ENCODE measurements around the gene LMF1. TPM values are rescaled to one million over a fixed set of nuclear protein-coding genes. Genes with fewer than 3 reads are reported as not detected.

LMF1 gene
- total RNA-seq, 4 donors from 2014 or later = 21.8 to 47.9 (median 36.0) TPM

- no peak for DNase-seq
- H3K9me3 ChIP-seq = peaks cover 0 to 7% of the 10 kb centered on the region in 2 donors
- no peaks in the 10 kb centered on the region for H3K36me3 ChIP-seq
- H3K4me1 ChIP-seq = no peaks in the 10 kb centered on the region
- TF ChIP-seq POLR2A (IDR thresholded peaks at IDR 0.05) = no peak
- TF ChIP-seq CTCF (IDR thresholded peaks at IDR 0.05) = no peak
- H3K4me3 ChIP-seq = no peak overlapping the region
- no peaks in the 10 kb centered on the region for H3K27me3 ChIP-seq
- no peak overlapping the region for H3K27ac ChIP-seq
- intact Hi-C loops (cut with DNase I; ENCODE audit: low total_unique reads) = no loop called here
These were observed 30.8 kb downstream of the LMF1 start for GRCh38 chr16:939941-940340.

- H3K4me1 ChIP-seq = no peaks in the 10 kb centered on the region
- H3K27me3 ChIP-seq = no peaks in the 10 kb centered on the region
- no peak for DNase-seq
- no peak overlapping the region for H3K27ac ChIP-seq
- intact Hi-C loops (cut with DNase I; ENCODE audit: low total_unique reads) = no loop called here
- TF ChIP-seq CTCF (IDR thresholded peaks at IDR 0.05) = no peak
- H3K36me3 ChIP-seq = no peaks in the 10 kb centered on the region
- H3K9me3 ChIP-seq = peaks cover 0 to 7% of the 10 kb centered on the region in 2 donors
- H3K4me3 ChIP-seq = no peak overlapping the region
These were observed 31.5 kb downstream of the LMF1 start for GRCh38 chr16:939311-939710.

GRCh38 chr16:938752-939151 lies 32.0 kb downstream of the LMF1 start:
- Histone ChIP-seq H3K36me3 (no peaks in the 10 kb centered on the region), H3K4me1 (no peaks in the 10 kb centered on the region), H3K27ac (no peak overlapping the region), H3K4me3 (no peak overlapping the region), H3K27me3 (no peaks in the 10 kb centered on the region), H3K9me3 (peaks cover 0 to 7% of the 10 kb centered on the region in 2 donors)
- DNase-seq = no peak
- no peak for TF ChIP-seq POLR2A (IDR thresholded peaks at IDR 0.05)
- TF ChIP-seq CTCF (IDR thresholded peaks at IDR 0.05) = no peak
- intact Hi-C loops (cut with DNase I; ENCODE audit: low total_unique reads) = no loop called here

GRCh38 chr16:938136-938535 lies 32.6 kb downstream of the LMF1 start:
- intact Hi-C loops (cut with DNase I; ENCODE audit: low total_unique reads) = no loop called here
- TF ChIP-seq POLR2A (IDR thresholded peaks at IDR 0.05) = no peak
- no peak for TF ChIP-seq CTCF (IDR thresholded peaks at IDR 0.05)
- H3K36me3 ChIP-seq = no peaks in the 10 kb centered on the region
- no peak overlapping the region for H3K27ac ChIP-seq
- no peak for DNase-seq
- H3K4me3 ChIP-seq = no peak overlapping the region
- no peaks in the 10 kb centered on the region for H3K4me1 ChIP-seq
- peaks cover 0 to 7% of the 10 kb centered on the region in 2 donors for H3K9me3 ChIP-seq
- no peaks in the 10 kb centered on the region for H3K27me3 ChIP-seq

GRCh38 chr16:937723-938122 lies 33.1 kb downstream of the LMF1 start:
- Histone ChIP-seq H3K4me3 (no peak overlapping the region), H3K27me3 (no peaks in the 10 kb centered on the region), H3K4me1 (no peaks in the 10 kb centered on the region), H3K9me3 (peaks cover 0 to 7% of the 10 kb centered on the region in 2 donors), H3K36me3 (no peaks in the 10 kb centered on the region), H3K27ac (no peak overlapping the region)
- intact Hi-C loops (cut with DNase I; ENCODE audit: low total_unique reads) = no loop called here
- TF ChIP-seq CTCF (IDR thresholded peaks at IDR 0.05) (no peak), POLR2A (IDR thresholded peaks at IDR 0.05) (no peak)
- DNase-seq = no peak
